ENCODE measurements around the gene DCDC2. TPM values are rescaled to one million over a fixed set of nuclear protein-coding genes. Genes with fewer than 3 reads are reported as not detected.

Gene DCDC2
- total and polyA plus RNA-seq, 9 donors: 0.19 to 12.4 (median 1.1) TPM; not detected in 1

GRCh38 chr6:24188578-24189080, 169.2 kb downstream of the DCDC2 start:
- Histone ChIP-seq H3K36me3 (no peaks in the 10 kb centered on the region), H3K4me1 (ENCODE audit: insufficient read depth) (no peaks in the 10 kb centered on the region), H3K27me3 (no peaks in the 10 kb centered on the region), H3K4me3 (no peak overlapping the region), H3K27ac (no peak overlapping the region), H3K9me3 (no peaks in the 10 kb centered on the region)
- intact Hi-C loops (cut with DNase I): no loop called here
- TF ChIP-seq POLR2A (IDR thresholded peaks at IDR 0.05): no peak
- TF ChIP-seq CTCF (IDR thresholded peaks at IDR 0.05): no peak
- no peak for TF ChIP-seq EP300 (IDR thresholded peaks at IDR 0.05)
- DNase-seq: no peak
- WGBS, 3 donors: 48 to 58% (median 54%) methylated on average over 8 of the region's 8 CpGs

DNA sequence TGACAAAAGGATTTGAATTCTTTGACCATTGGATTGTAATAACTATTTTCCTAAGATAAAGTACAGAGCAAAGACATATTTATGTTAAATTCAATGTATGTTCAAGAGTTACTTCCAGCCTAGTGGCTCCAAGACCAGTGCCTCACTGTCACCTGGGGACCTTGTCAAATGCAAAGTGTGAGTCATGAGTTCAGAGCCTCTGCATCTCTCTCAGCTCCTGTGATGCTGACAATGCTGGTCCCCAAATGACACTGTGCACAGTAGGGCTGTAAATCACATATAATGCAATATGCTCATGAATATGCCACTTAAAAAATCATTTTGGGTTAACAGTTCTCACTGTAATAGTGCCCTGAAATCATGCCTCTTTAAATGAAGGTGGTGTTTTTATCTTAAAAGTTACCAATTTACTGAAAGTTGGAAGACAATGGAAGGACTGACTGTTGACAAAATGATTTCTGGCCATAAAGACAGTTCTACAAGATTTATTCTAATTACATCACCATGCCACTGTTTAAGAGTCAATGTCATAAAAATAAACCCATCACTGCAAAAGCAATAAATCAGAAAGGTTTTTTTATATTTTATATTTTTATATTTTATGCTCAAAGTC, 169.8 kb downstream of the DCDC2 start:
- no peak overlapping the region for H3K27ac ChIP-seq
- intact Hi-C loops (cut with DNase I): no loop called here
- H3K27me3 ChIP-seq: no peaks in the 10 kb centered on the region
- H3K4me3 ChIP-seq: no peak overlapping the region
- no peak for TF ChIP-seq POLR2A (IDR thresholded peaks at IDR 0.05)
- TF ChIP-seq CTCF (IDR thresholded peaks at IDR 0.05): no peak
- TF ChIP-seq EP300 (IDR thresholded peaks at IDR 0.05): no peak
- no peaks in the 10 kb centered on the region for H3K9me3 ChIP-seq
- DNase-seq: no peak
- H3K36me3 ChIP-seq: no peaks in the 10 kb centered on the region
- no peaks in the 10 kb centered on the region for H3K4me1 ChIP-seq (ENCODE audit: insufficient read depth)

GRCh38 chr6:24186349-24186748, 171.5 kb downstream of the DCDC2 start:
- Histone ChIP-seq H3K27me3 (no peaks in the 10 kb centered on the region), H3K4me3 (no peak overlapping the region), H3K9me3 (no peaks in the 10 kb centered on the region), H3K36me3 (no peaks in the 10 kb centered on the region), H3K4me1 (ENCODE audit: insufficient read depth) (no peaks in the 10 kb centered on the region), H3K27ac (no peak overlapping the region)
- no peak for DNase-seq
- no peak for TF ChIP-seq POLR2A (IDR thresholded peaks at IDR 0.05)
- no peak for TF ChIP-seq EP300 (IDR thresholded peaks at IDR 0.05)
- no peak for TF ChIP-seq CTCF (IDR thresholded peaks at IDR 0.05)
- intact Hi-C loops (cut with DNase I): no loop called here
- 83 to 84% (median 84%) methylated on average over 7 of the region's 7 CpGs for WGBS, 3 donors

DNA sequence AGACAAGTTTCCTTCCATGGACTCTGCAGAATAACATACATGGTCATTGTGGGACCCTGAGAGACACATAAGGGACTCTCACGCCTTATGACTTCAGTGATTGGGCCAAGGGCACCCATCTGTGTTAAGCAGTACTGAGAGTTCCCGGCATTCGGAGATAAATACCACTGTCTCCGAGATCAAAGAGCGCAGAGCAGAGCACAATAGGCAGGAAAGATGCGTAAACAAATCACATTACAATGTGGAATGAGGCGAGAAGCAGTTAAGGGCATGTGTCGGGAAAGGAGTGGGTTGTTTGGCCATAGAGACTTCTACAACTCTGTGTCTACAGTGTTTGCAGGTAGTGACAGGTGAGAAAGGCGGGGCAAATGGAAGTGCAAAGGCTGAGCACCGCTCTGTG, 174.3 kb downstream of the DCDC2 start:
- TF ChIP-seq POLR2A (IDR thresholded peaks at IDR 0.05): no peak
- TF ChIP-seq CTCF (IDR thresholded peaks at IDR 0.05): no peak
- no peak for TF ChIP-seq EP300 (IDR thresholded peaks at IDR 0.05)
- intact Hi-C loops (cut with DNase I): no loop called here
- Histone ChIP-seq H3K4me1 (ENCODE audit: insufficient read depth) (no peaks in the 10 kb centered on the region), H3K27me3 (no peaks in the 10 kb centered on the region), H3K4me3 (no peak overlapping the region), H3K27ac (no peak overlapping the region), H3K9me3 (no peaks in the 10 kb centered on the region), H3K36me3 (no peaks in the 10 kb centered on the region)
- no peak for DNase-seq
- WGBS, 3 donors: 80 to 85% (median 85%) methylated on average over 10 of the region's 10 CpGs

All from ovary (tissue), 9 donors.